Liver (tissue), 9 donors: ENCODE results near the gene CARMIL1. TPM values are rescaled to one million over a fixed set of nuclear protein-coding genes. Genes with fewer than 3 reads are reported as not detected.

Experiments used
- DNase-seq: peaks from one replicate; pipeline ENCODE4 v3.0.0-alpha.2; 2017; ENCODE audit warnings: low spot score
- H3K27ac ChIP-seq, 2 donors: one replicate each; pipeline ENCODE4 v1.7.0; 2013; ENCODE audit warnings: inconsistent platforms in 2 of 2, low read length in 2 of 2, control low read depth in 1 of 2, low read depth in 1 of 2, mild to moderate bottlenecking in 1 of 2
- H3K27me3 ChIP-seq, 4 donors: one replicate each; pipeline versions ENCODE4 v1.6.1 to v1.7.0; 2013; ENCODE audit warnings: low read length in 3 of 4, inconsistent platforms in 1 of 4, mild to moderate bottlenecking in 1 of 4, moderate library complexity in 1 of 4; ENCODE audit not compliant: control insufficient read depth in 4 of 4, insufficient read depth in 4 of 4
- H3K36me3 ChIP-seq, 4 donors: one replicate each; pipeline versions ENCODE4 v1.6.1 to v1.7.0; 2013; ENCODE audit warnings: low read length in 3 of 4, mild to moderate bottlenecking in 3 of 4, low read depth in 1 of 4, moderate library complexity in 1 of 4; ENCODE audit not compliant: control insufficient read depth in 4 of 4, insufficient read depth in 3 of 4
- H3K4me1 ChIP-seq, 4 donors: one replicate each; pipeline versions ENCODE4 v1.6.1 to v1.7.0; 2013; ENCODE audit warnings: low read length in 3 of 4, mild to moderate bottlenecking in 3 of 4, moderate library complexity in 1 of 4; ENCODE audit not compliant: control insufficient read depth in 4 of 4, insufficient read depth in 4 of 4
- H3K4me3 ChIP-seq, 3 donors: one replicate each; pipeline versions ENCODE4 v1.6.1 to v1.7.0; 2013; ENCODE audit warnings: low read length in 3 of 3, control low read depth in 1 of 3, low read depth in 1 of 3, mild to moderate bottlenecking in 1 of 3
- H3K9ac ChIP-seq, 2 donors: one replicate each; pipeline ENCODE4 v1.7.0; 2013; ENCODE audit warnings: low read length in 2 of 2, mild to moderate bottlenecking in 2 of 2, moderate library complexity in 2 of 2, control low read depth in 1 of 2, low read depth in 1 of 2
- H3K9me3 ChIP-seq, 4 donors: one replicate each; pipeline versions ENCODE4 v1.6.1 to v1.7.0; 2013; ENCODE audit warnings: low read length in 3 of 4; ENCODE audit not compliant: control insufficient read depth in 4 of 4
- CTCF ChIP-seq: fragments of 150-350 bp; IDR thresholded peaks from 2 replicates; pipeline ENCODE4 v1.5.1; 2017; ENCODE audit warnings: improper control_type of control experiment, low read depth, low read length; ENCODE audit not compliant: missing input control
- EGR1 ChIP-seq, 2 donors: IDR thresholded peaks; 2 replicates each; pipeline ENCODE4 v1.6.1; 2016 to 2018; ENCODE audit warnings: antibody characterized with exemption in 2 of 2, low read depth in 2 of 2
- FOXA1 ChIP-seq: IDR thresholded peaks from 2 replicates; pipeline ENCODE4 v1.6.1; 2016; ENCODE audit warnings: antibody characterized with exemption
- FOXA2 ChIP-seq: IDR thresholded peaks from 2 replicates; pipeline ENCODE4 v1.6.1; 2016; ENCODE audit warnings: antibody characterized with exemption
- GABPA ChIP-seq, 2 donors: IDR thresholded peaks in 1 of 2; conservative IDR thresholded peaks in 1 of 2; 2 replicates each; pipeline ENCODE4 v1.6.1; 2016; ENCODE audit warnings: antibody characterized with exemption in 2 of 2, mild to moderate bottlenecking in 1 of 2, moderate library complexity in 1 of 2
- HNF4A ChIP-seq, 2 donors: conservative IDR thresholded peaks; 2 replicates each; pipeline ENCODE4 v1.6.1; 2016; ENCODE audit warnings: antibody characterized with exemption in 2 of 2, mild to moderate bottlenecking in 2 of 2
- HNF4G ChIP-seq: IDR thresholded peaks from 2 replicates; pipeline ENCODE4 v1.6.1; 2016; ENCODE audit warnings: antibody characterized with exemption
- JUND ChIP-seq, 2 donors: IDR thresholded peaks; 2 replicates each; pipeline ENCODE4 v1.6.1; 2016; ENCODE audit warnings: antibody characterized with exemption in 2 of 2
- MAX ChIP-seq: IDR thresholded peaks from 2 replicates; pipeline ENCODE4 v1.6.1; 2016; ENCODE audit warnings: antibody characterized with exemption
- NR2F2 ChIP-seq: IDR thresholded peaks from 2 replicates; pipeline ENCODE4 v1.6.1; 2016; ENCODE audit warnings: antibody characterized with exemption
- RAD21 ChIP-seq, 2 donors: IDR thresholded peaks; 2 replicates each; pipeline ENCODE4 v1.6.1; 2016; ENCODE audit warnings: antibody characterized with exemption in 2 of 2, mild to moderate bottlenecking in 2 of 2
- REST ChIP-seq: IDR thresholded peaks from 2 replicates; pipeline ENCODE4 v1.6.1; 2016; ENCODE audit warnings: antibody characterized with exemption, mild to moderate bottlenecking
- RXRA ChIP-seq, 2 donors: IDR thresholded peaks; 2 replicates each; pipeline ENCODE4 v1.6.1; 2017 to 2018; ENCODE audit warnings: antibody characterized with exemption in 2 of 2, mild to moderate bottlenecking in 1 of 2
- SP1 ChIP-seq: IDR thresholded peaks from 2 replicates; pipeline ENCODE4 v1.6.1; 2018; ENCODE audit warnings: antibody characterized with exemption, mild to moderate bottlenecking
- TAF1 ChIP-seq: conservative IDR thresholded peaks from 2 replicates; pipeline ENCODE4 v1.6.1; 2016; ENCODE audit warnings: antibody characterized with exemption, mild to moderate bottlenecking
- YY1 ChIP-seq: IDR thresholded peaks from 2 replicates; pipeline ENCODE4 v1.6.1; 2016; ENCODE audit warnings: antibody characterized with exemption, mild to moderate bottlenecking
- WGBS: extraction: QIAGEN DNeasy Blood & Tissue Kit; methylation state at CpG from one replicate; pipeline ENCODE4 v1.1.7; 2013; 5-methylcytosine and 5-hydroxymethylcytosine counted together
- polyA plus RNA-seq, 2 donors: library from polyadenylated mRNA; stranded (reverse) in 1 of 2; unstranded in 1 of 2; fragments of 200-250 nt in 1 of 2; fragments of >200 nt in 1 of 2; fragmentation: Nextera tagmentation in 1 of 2; extraction: Ambion mirVana in 1 of 2; gene quantifications; one replicate each; pipeline versions ENCODE4 v1.2.1 to v1.2.3, GENCODE V29; 2013 to 2015
- total RNA-seq, 2 donors: library from RNA; depleted of rRNA; stranded (reverse); fragments of >200 nt; gene quantifications; one replicate each; pipeline ENCODE4 v1.2.3, GENCODE V29; 2014
- donor health status: healthy.
- donor health status: healthy.
- donor health status: healthy.
- donor health status: healthy.
- donor health status: healthy.

CARMIL1 gene
- total and polyA plus RNA-seq, 4 donors = 1.4 to 9.5 (median 3.5) TPM

GRCh38 chr6:25431975-25432307 lies 152.8 kb downstream of the CARMIL1 start:
- Histone ChIP-seq H3K27ac (no peak overlapping the region), H3K4me1 (no peaks in the 10 kb centered on the region), H3K4me3 (no peak overlapping the region), H3K9me3 (no peaks in the 10 kb centered on the region), H3K9ac (no peak overlapping the region), H3K27me3 (no peaks in the 10 kb centered on the region), H3K36me3 (peaks cover 0 to 3% (median 0%) of the 10 kb centered on the region in 4 donors)
- WGBS = 59% methylated on average over 3 of the region's 3 CpGs
- no peak for DNase-seq
- TF ChIP-seq HNF4A (conservative IDR thresholded peaks at IDR 0.05) (no peak), REST (no peak), TAF1 (no peak), YY1 (no peak)

GRCh38 chr6:25434921-25435320 lies 155.7 kb downstream of the CARMIL1 start:
- DNase-seq = no peak
- no peak overlapping the region for H3K4me3 ChIP-seq
- TF ChIP-seq MAX (no peak), HNF4G (no peak), JUND (IDR thresholded peaks at IDR 0.05) (no peak), NR2F2 (no peak), REST (no peak), EGR1 (IDR thresholded peaks at IDR 0.05; ENCODE audit: low read depth in 2 of 2) (no peak), FOXA2 (no peak), RAD21 (IDR thresholded peaks at IDR 0.05) (no peak), HNF4A (conservative IDR thresholded peaks at IDR 0.05) (no peak), SP1 (no peak), FOXA1 (no peak), GABPA (IDR thresholded peaks at IDR 0.05 in 1 of 2, conservative IDR thresholded peaks at IDR 0.05 in 1 of 2) (no peak), YY1 (no peak), CTCF (no peak), RXRA (IDR thresholded peaks at IDR 0.05) (no peak)
- no peak overlapping the region for H3K27ac ChIP-seq
- H3K4me1 ChIP-seq = no peaks in the 10 kb centered on the region
- no peaks in the 10 kb centered on the region for H3K27me3 ChIP-seq
- WGBS = 90% methylated on average over 3 of the region's 3 CpGs
- H3K9me3 ChIP-seq = no peaks in the 10 kb centered on the region
- no peak overlapping the region for H3K9ac ChIP-seq
- H3K36me3 ChIP-seq = no peaks in the 10 kb centered on the region
